ENCODE data around the gene GAGE12G. TPM values are rescaled to one million over a fixed set of nuclear protein-coding genes. Genes with fewer than 3 reads are reported as not detected.
"Not testable (repeated sequence)": the region's sequence is repeated elsewhere in the genome, so short reads cannot be mapped to it uniquely, and the experiment has no call there.

Gene GAGE12G
- total RNA-seq, 1 experiment from 2014 or later: not detected

DNA sequence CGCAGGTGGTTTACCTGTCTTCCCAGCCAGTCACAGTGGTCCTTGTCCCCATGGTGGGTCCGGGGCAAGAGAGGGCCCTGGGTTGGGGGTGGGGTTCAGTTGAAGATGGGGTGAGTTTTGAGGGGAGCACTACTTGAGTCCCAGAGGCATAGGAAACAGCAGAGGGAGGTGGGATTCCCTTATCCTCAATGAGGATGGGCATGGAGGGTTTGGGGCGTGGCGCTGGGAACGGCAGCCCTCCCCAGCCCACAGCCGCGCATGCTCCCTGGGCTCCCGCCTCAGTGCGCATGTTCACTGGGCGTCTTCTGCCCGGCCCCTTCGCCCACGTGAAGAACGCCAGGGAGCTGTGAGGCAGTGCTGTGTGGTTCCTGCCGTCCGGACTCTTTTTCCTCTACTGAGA, 9.4 kb downstream of the GAGE12G start, which contains the start of gene GAGE12H:
Gene GAGE12H, plus strand, starts transcription at position 301 of the 400 bp plus-strand sequence. CDS start 1,155 bp downstream, outside the sequence.
- H3K9ac ChIP-seq (ENCODE audit: low read length); BruUV-seq (replicated peaks); H2AFZ ChIP-seq (ENCODE audit: low read length); H3K4me1 ChIP-seq (ENCODE audit: insufficient read depth, low read length); H3K4me3 ChIP-seq (ENCODE audit: low read length); H3K27ac ChIP-seq (ENCODE audit: low read length); ATAC-seq; POLR2A ChIA-PET (ENCODE audit: unreplicated experiment); H3K79me2 ChIP-seq (ENCODE audit: low read length); CTCF ChIA-PET; intact Hi-C loops (cut with micrococcal nuclease); H3K27me3 ChIP-seq (ENCODE audit: low read length); H3K4me2 ChIP-seq (ENCODE audit: low read length); DNase-seq; H3K9me3 ChIP-seq (ENCODE audit: low read length); H3K9me2 ChIP-seq (replicated peaks; ENCODE audit: low read length); H4K20me1 ChIP-seq (ENCODE audit: low read length); H3F3A ChIP-seq (ENCODE audit: low read length, unreplicated experiment); H3K36me3 ChIP-seq (ENCODE audit: low read depth, low read length): not testable (repeated sequence)

DNA sequence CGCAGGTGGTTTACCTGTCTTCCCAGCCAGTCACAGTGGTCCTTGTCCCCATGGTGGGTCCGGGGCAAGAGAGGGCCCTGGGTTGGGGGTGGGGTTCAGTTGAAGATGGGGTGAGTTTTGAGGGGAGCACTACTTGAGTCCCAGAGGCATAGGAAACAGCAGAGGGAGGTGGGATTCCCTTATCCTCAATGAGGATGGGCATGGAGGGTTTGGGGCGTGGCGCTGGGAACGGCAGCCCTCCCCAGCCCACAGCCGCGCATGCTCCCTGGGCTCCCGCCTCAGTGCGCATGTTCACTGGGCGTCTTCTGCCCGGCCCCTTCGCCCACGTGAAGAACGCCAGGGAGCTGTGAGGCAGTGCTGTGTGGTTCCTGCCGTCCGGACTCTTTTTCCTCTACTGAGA, 19.0 kb downstream of the GAGE12G start, which contains the start of gene GAGE2A:
Gene GAGE2A, plus strand, starts transcription at position 301 of the 400 bp plus-strand sequence. CDS start 1,155 bp downstream, outside the sequence.
- POLR2A ChIA-PET (ENCODE audit: unreplicated experiment); BruUV-seq (replicated peaks): not testable (repeated sequence)

DNA sequence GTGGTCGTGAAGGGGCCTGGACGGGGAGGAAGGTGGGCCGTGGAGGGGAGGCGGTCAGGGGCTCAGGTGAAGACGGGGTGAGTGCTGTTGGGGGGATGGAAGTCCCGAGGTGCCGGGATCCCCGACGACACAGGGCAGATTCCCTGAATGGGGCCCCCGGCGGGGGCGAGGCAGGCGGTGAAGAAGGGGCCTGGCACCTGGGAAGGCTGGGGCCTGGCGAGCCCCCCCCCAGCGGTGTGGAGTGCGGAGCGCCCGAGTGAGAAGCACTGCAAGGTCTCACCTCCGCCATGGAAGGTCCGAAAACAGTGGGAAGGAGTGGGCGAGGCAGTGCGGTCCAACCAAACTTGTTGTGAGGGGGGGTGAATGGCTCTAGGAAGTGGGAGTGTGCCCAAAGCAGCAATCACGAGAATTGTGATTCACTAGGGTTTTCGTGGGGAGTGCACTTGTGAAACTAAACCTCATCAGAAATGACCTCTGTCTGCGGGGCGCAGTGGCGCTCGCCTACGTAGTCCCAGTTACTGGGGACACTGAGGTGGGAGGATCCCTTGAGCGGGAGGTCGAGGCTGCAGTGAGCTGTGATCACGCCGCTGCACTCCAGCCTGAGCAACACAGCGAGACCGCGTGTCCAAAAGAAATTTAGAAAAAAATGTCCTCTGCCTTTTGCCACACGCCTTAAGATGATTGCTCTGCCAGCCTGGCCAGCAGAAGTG, 19.7 kb downstream of the GAGE12G start:
- H3K4me3 ChIP-seq (ENCODE audit: low read length); H3K9ac ChIP-seq (ENCODE audit: low read length); H3K79me2 ChIP-seq (ENCODE audit: low read length); ATAC-seq; DNase-seq; H3K9me3 ChIP-seq (ENCODE audit: low read length); H3K4me2 ChIP-seq (ENCODE audit: low read length); H3K27ac ChIP-seq (ENCODE audit: low read length); H3K36me3 ChIP-seq (ENCODE audit: low read depth, low read length); H3K4me1 ChIP-seq (ENCODE audit: insufficient read depth, low read length); H3K27me3 ChIP-seq (ENCODE audit: low read length); H2AFZ ChIP-seq (ENCODE audit: low read length); H3F3A ChIP-seq (ENCODE audit: low read length, unreplicated experiment); intact Hi-C loops (cut with micrococcal nuclease); POLR2A ChIA-PET (ENCODE audit: unreplicated experiment); BruUV-seq (replicated peaks); H4K20me1 ChIP-seq (ENCODE audit: low read length); CTCF ChIA-PET; H3K9me2 ChIP-seq (replicated peaks; ENCODE audit: low read length): not testable (repeated sequence)

More for the DNA sequence above, 19.0 kb downstream of the GAGE12G start, which contains the start of gene GAGE2A:
- H3K4me3 ChIP-seq (ENCODE audit: low read length); H3F3A ChIP-seq (ENCODE audit: low read length, unreplicated experiment); H3K9me2 ChIP-seq (replicated peaks; ENCODE audit: low read length); intact Hi-C loops (cut with micrococcal nuclease); ATAC-seq; H3K79me2 ChIP-seq (ENCODE audit: low read length); H3K9me3 ChIP-seq (ENCODE audit: low read length); H3K27ac ChIP-seq (ENCODE audit: low read length); H3K4me2 ChIP-seq (ENCODE audit: low read length); H3K4me1 ChIP-seq (ENCODE audit: insufficient read depth, low read length); DNase-seq; H3K27me3 ChIP-seq (ENCODE audit: low read length); H3K9ac ChIP-seq (ENCODE audit: low read length); H3K36me3 ChIP-seq (ENCODE audit: low read depth, low read length); H4K20me1 ChIP-seq (ENCODE audit: low read length); H2AFZ ChIP-seq (ENCODE audit: low read length); CTCF ChIA-PET: not testable (repeated sequence)

DNA sequence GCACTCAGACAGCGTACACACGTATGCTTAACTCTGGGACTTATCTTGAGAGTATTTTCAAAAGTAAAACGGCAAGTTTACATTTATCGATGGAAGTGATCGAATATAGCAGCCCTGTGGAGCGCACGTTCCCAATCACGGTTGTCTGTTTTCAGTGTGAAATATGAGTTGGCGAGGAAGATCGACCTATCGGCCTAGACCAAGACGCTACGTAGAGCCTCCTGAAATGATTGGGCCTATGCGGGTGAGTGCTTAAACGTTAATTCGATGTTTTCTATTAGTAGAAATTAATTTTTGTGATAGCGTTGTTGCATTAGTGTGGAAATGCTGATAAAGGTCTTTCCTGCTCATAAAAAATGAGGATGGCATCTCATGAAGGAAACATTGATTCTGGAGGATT, 20.3 kb downstream of the GAGE12G start:
- BruUV-seq (replicated peaks); ATAC-seq: not testable (repeated sequence)

DNA sequence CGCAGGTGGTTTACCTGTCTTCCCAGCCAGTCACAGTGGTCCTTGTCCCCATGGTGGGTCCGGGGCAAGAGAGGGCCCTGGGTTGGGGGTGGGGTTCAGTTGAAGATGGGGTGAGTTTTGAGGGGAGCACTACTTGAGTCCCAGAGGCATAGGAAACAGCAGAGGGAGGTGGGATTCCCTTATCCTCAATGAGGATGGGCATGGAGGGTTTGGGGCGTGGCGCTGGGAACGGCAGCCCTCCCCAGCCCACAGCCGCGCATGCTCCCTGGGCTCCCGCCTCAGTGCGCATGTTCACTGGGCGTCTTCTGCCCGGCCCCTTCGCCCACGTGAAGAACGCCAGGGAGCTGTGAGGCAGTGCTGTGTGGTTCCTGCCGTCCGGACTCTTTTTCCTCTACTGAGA, 28.5 kb downstream of the GAGE12G start, which contains the start of gene GAGE1:
Gene GAGE1, plus strand, starts transcription at position 301 of the 400 bp plus-strand sequence. CDS start 1,155 bp downstream, outside the sequence.
- BruUV-seq (replicated peaks); H3K79me2 ChIP-seq (ENCODE audit: low read length); intact Hi-C loops (cut with micrococcal nuclease); DNase-seq; H3K4me1 ChIP-seq (ENCODE audit: insufficient read depth, low read length); H3K4me3 ChIP-seq (ENCODE audit: low read length); H3K4me2 ChIP-seq (ENCODE audit: low read length); H3K9me3 ChIP-seq (ENCODE audit: low read length); H3K9ac ChIP-seq (ENCODE audit: low read length); H3K36me3 ChIP-seq (ENCODE audit: low read depth, low read length); POLR2A ChIA-PET (ENCODE audit: unreplicated experiment); CTCF ChIA-PET; H4K20me1 ChIP-seq (ENCODE audit: low read length); ATAC-seq; H3F3A ChIP-seq (ENCODE audit: low read length, unreplicated experiment); H3K9me2 ChIP-seq (replicated peaks; ENCODE audit: low read length); H3K27ac ChIP-seq (ENCODE audit: low read length); H2AFZ ChIP-seq (ENCODE audit: low read length); H3K27me3 ChIP-seq (ENCODE audit: low read length): not testable (repeated sequence)

More for the DNA sequence above, 20.3 kb downstream of the GAGE12G start:
- H3K4me3 ChIP-seq (ENCODE audit: low read length); intact Hi-C loops (cut with micrococcal nuclease); POLR2A ChIA-PET (ENCODE audit: unreplicated experiment); H3K27ac ChIP-seq (ENCODE audit: low read length); CTCF ChIA-PET; H3K36me3 ChIP-seq (ENCODE audit: low read depth, low read length); H3K9me2 ChIP-seq (replicated peaks; ENCODE audit: low read length); H3K4me2 ChIP-seq (ENCODE audit: low read length); H4K20me1 ChIP-seq (ENCODE audit: low read length); H2AFZ ChIP-seq (ENCODE audit: low read length); H3K79me2 ChIP-seq (ENCODE audit: low read length); H3F3A ChIP-seq (ENCODE audit: low read length, unreplicated experiment); H3K4me1 ChIP-seq (ENCODE audit: insufficient read depth, low read length); H3K27me3 ChIP-seq (ENCODE audit: low read length); H3K9ac ChIP-seq (ENCODE audit: low read length); DNase-seq; H3K9me3 ChIP-seq (ENCODE audit: low read length): not testable (repeated sequence)

Measured in PC-3 (cell line).